ENCODE data around the gene RFX4. TPM values are rescaled to one million over a fixed set of nuclear protein-coding genes. Genes with fewer than 3 reads are reported as not detected.
"Not testable (repeated sequence)": the region's sequence is repeated elsewhere in the genome, so short reads cannot be mapped to it uniquely, and the experiment has no call there.

The RFX4 gene
- total RNA-seq, 1 experiment from 2014 or later, result not detected

- no peak for DNase-seq (ENCODE audit: low read depth, low spot score)
- in situ Hi-C loops (cut with HindIII; ENCODE audit: low pct_unique_long_range_greater_than_20kb, low sequenced_read_pairs), result no loop called here
Measured at GRCh38 chr12:106672314-106673025, 89.7 kb downstream of the RFX4 start.

- DNase-seq (ENCODE audit: low read depth, low spot score), result no peak
- in situ Hi-C loops (cut with HindIII; ENCODE audit: low pct_unique_long_range_greater_than_20kb, low sequenced_read_pairs), result no loop called here
Measured at GRCh38 chr12:106673141-106673540, 90.3 kb downstream of the RFX4 start.

- no peak for DNase-seq (ENCODE audit: low read depth, low spot score)
- in situ Hi-C loops (cut with HindIII; ENCODE audit: low pct_unique_long_range_greater_than_20kb, low sequenced_read_pairs), result no loop called here
Measured at GRCh38 chr12:106675651-106676435, 93.0 kb downstream of the RFX4 start.

GRCh38 chr12:106679574-106679973 is 96.8 kb downstream of the RFX4 start:
- in situ Hi-C loops (cut with HindIII; ENCODE audit: low pct_unique_long_range_greater_than_20kb, low sequenced_read_pairs), result no loop called here
- no peak for DNase-seq (ENCODE audit: low read depth, low spot score)

GRCh38 chr12:106680280-106680679 is 97.5 kb downstream of the RFX4 start:
- in situ Hi-C loops (cut with HindIII; ENCODE audit: low pct_unique_long_range_greater_than_20kb, low sequenced_read_pairs), result no loop called here
- no peak for DNase-seq (ENCODE audit: low read depth, low spot score)

GRCh38 chr12:106681210-106681609 is 98.4 kb downstream of the RFX4 start:
- no peak for DNase-seq (ENCODE audit: low read depth, low spot score)

GRCh38 chr12:106682594-106683234 is 99.9 kb downstream of the RFX4 start:
- DNase-seq (ENCODE audit: low read depth, low spot score), result peak; percentile 60
- in situ Hi-C loops (cut with HindIII; ENCODE audit: low pct_unique_long_range_greater_than_20kb, low sequenced_read_pairs), result no loop called here

More at GRCh38 chr12:106681210-106681609, 98.4 kb downstream of the RFX4 start:
- in situ Hi-C loops (cut with HindIII; ENCODE audit: low pct_unique_long_range_greater_than_20kb, low sequenced_read_pairs), result no loop called here

- no peak for DNase-seq (ENCODE audit: low read depth, low spot score)
- in situ Hi-C loops (cut with HindIII; ENCODE audit: low pct_unique_long_range_greater_than_20kb, low sequenced_read_pairs), result no loop called here
Measured at GRCh38 chr12:106684497-106684896, 101.7 kb downstream of the RFX4 start.

GRCh38 chr12:106685381-106685780 is 102.6 kb downstream of the RFX4 start:
- DNase-seq (ENCODE audit: low read depth, low spot score), result no peak
- in situ Hi-C loops (cut with HindIII; ENCODE audit: low pct_unique_long_range_greater_than_20kb, low sequenced_read_pairs), result no loop called here

- no peak for DNase-seq (ENCODE audit: low read depth, low spot score)
- in situ Hi-C loops (cut with HindIII; ENCODE audit: low pct_unique_long_range_greater_than_20kb, low sequenced_read_pairs), result no loop called here
Measured at GRCh38 chr12:106687672-106688071, 104.9 kb downstream of the RFX4 start.

GRCh38 chr12:106690569-106691305 is 107.9 kb downstream of the RFX4 start:
- in situ Hi-C loops (cut with HindIII; ENCODE audit: low pct_unique_long_range_greater_than_20kb, low sequenced_read_pairs), result no loop called here
- DNase-seq (ENCODE audit: low read depth, low spot score), result no peak

GRCh38 chr12:106692033-106692432 is 109.2 kb downstream of the RFX4 start:
- DNase-seq (ENCODE audit: low read depth, low spot score); in situ Hi-C loops (cut with HindIII; ENCODE audit: low pct_unique_long_range_greater_than_20kb, low sequenced_read_pairs): not testable (repeated sequence)

- in situ Hi-C loops (cut with HindIII; ENCODE audit: low pct_unique_long_range_greater_than_20kb, low sequenced_read_pairs), result no loop called here
- no peak for DNase-seq (ENCODE audit: low read depth, low spot score)
Measured at GRCh38 chr12:106692896-106693820, 110.4 kb downstream of the RFX4 start.

- in situ Hi-C loops (cut with HindIII; ENCODE audit: low pct_unique_long_range_greater_than_20kb, low sequenced_read_pairs), result no loop called here
- DNase-seq (ENCODE audit: low read depth, low spot score), result no peak
Measured at GRCh38 chr12:106696071-106696470, 113.3 kb downstream of the RFX4 start.

- no peak for DNase-seq (ENCODE audit: low read depth, low spot score)
- in situ Hi-C loops (cut with HindIII; ENCODE audit: low pct_unique_long_range_greater_than_20kb, low sequenced_read_pairs), result no loop called here
Measured at GRCh38 chr12:106696681-106697417, 114.0 kb downstream of the RFX4 start.

GRCh38 chr12:106704081-106704480 is 121.3 kb downstream of the RFX4 start:
- in situ Hi-C loops (cut with HindIII; ENCODE audit: low pct_unique_long_range_greater_than_20kb, low sequenced_read_pairs), result no loop called here
- DNase-seq (ENCODE audit: low read depth, low spot score), result no peak
